ENCODE results near the gene COL15A1.

The COL15A1 gene

DNA sequence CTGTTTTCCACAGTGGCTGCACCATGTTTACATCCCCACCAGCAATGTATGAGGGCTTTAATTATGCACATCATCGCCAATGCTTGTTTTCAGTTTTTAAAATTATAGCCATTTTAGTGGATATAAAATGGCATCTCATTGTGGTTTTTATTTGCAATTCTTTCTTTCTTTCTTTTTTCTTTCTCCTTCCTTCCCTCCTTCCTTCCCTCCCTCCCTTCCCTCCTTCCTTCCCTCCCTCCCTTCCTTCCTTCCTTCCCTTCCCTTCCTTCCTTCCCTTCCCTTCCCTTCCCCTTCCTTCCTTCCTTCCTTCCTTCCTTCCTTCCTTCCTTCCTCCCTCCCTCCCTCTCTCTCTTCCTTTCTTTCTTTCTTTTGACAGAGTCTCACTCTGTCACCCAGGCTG lies 6.6 kb downstream of the COL15A1 start:
- no peak for DNase-seq

DNA sequence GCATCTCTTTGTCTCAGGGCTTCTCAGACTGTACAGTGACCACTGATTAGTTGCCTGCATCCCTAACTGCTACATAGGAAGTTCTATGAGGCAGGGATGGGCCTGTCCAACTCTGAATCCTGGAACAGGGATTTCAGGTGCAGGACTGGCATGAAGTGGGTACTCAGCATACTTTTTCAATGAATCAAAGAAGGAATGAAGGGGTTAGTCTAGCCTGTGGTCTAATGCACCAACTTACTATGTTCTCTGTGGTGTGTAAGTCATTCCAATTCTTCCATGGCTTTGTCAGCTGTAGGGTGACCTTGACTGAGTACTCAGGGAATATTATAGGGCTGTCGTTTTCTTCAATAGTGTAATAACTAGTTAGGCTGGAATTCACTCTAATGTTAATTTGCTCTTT lies 8.3 kb downstream of the COL15A1 start:
- no peak for DNase-seq

DNA sequence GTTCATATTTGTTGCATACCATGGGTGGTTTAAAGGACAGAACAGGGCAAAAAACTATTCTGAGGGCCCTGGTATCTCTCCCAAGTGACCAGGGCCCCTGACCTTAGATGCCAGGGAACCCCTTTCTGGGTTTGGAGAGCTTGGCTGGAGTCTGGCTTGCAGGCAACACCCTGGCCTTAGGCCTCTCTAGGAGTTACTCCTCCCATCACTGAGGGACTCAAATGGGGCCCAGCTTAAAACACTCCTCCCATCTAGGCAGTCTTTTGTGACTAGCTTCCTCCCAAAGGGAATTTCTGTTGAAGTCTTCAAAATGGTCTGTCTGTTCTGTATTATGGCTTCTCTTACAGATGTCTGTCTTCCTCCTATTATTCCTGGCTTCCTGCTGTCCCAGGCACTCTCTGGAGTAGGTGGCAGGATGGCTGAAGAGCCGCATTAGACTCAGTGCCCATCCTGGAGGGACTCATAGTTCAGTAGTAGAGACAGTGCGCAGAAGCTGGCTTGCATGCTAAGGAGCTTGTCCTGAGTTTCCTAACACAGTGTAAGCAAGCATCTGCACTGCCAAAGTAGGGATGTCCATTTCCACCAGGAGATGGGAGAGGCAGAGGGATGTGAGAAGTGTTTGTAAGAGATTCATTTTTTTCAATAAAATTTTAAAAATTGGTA lies 10.0 kb downstream of the COL15A1 start:
- DNase-seq: no peak

DNA sequence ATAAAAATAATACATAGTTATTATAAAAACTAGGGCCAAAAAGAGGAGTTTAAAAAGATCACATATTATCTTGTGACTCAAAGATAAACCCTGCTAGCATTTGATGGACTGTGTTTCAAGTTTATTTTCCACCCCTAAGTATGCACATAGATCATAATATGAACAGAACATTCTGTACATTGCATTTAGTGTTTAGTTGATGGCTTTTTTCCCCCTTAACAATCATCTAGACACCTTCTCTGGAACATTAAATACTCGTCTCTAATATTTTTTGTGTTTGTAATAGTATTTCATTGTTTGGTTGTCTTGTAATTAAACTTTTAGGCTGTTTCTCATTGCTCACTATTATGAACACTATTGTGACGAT lies 10.5 kb downstream of the COL15A1 start:
- DNase-seq: no peak

DNA sequence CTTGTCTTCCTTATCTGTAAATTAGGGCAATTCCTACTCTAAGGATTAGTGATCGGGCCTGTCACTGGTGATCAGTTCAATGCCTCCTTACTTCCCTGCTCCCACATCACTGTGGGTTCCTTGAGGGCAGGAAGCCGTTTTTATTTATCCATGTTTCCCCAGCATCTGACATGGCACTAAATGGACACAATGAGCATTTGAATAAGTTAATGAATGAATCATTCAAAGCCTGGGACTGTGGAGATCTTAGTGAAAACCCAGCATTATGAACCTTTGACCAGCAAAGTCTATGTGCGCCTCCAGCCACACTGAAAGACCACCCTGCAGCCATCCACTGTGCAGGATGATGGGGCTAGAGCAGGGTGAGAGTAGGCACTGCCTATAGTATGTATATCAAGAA lies 11.6 kb downstream of the COL15A1 start:
- no peak for DNase-seq

DNA sequence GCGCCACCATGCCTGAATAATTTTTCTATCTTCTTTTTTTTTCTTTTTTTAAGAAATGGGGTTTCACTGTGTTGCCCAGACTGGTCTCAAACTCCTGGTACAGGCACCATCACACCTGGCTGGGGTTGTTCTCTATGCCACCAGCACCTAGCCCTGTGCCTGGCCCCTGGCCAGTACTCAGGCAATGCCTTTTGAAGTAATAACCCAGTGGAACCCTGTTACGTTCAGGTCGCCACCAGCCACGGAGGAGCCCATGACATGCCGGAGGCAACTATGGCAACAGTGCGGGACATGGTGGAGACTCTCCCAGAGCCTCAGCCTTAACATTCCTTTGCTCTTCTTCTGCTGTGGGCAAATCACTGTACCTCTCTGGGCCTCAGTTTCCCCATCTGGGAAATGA lies 14.1 kb downstream of the COL15A1 start:
- DNase-seq: no peak

DNA sequence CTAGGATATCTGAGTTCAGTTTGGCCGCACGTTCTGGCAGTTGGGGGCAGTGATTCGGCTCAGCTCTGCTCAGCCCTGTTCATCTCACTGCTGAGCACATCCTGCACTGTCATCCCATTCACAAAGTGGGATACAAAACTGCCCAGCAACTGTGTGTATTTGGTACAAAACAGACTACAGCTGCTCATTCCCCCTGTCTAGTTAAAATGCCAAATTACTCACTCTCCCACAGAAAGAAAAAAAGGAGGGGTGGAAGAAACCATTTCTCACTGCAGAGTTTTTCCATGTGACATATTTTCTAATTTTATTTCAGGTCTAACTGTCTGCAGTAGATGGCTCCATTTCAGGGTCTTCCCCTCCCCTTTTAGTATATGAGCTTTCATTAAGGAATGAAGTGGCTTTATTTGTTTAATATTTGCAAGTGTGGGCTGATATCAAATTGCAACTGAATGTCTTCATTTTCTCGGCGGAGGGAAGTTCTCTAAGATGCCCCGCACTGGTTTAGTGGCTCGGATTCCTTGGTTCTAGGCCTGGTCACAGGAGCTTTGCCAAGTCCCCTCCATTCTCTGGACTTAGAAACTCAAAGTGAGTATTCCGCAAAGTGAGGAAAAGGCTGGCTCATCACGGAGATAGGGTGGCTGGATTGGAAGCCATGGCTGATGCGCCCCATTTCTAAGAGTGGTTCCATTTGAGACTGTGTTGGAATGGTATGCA lies 14.7 kb downstream of the COL15A1 start:
- no peak for DNase-seq

DNA sequence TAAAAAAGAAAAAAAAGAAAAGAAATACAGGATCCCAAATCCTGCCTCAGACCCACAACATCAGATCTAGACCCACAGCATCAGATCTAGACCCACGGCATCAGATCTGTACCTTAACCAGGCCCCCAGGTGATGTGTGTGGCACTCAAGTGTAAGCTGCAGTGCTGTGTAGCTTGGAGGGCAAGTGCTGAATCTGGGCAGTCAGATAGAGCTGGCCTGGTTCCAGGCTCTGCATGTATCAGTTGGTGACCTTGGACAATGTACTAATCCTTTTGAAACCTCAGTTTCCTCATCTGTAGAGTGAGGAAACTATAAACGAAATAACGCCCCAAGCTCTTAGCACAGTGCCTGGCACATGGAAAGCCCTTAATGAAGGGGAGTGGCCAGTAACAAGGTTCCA lies 16.7 kb downstream of the COL15A1 start:
- no peak for DNase-seq

DNA sequence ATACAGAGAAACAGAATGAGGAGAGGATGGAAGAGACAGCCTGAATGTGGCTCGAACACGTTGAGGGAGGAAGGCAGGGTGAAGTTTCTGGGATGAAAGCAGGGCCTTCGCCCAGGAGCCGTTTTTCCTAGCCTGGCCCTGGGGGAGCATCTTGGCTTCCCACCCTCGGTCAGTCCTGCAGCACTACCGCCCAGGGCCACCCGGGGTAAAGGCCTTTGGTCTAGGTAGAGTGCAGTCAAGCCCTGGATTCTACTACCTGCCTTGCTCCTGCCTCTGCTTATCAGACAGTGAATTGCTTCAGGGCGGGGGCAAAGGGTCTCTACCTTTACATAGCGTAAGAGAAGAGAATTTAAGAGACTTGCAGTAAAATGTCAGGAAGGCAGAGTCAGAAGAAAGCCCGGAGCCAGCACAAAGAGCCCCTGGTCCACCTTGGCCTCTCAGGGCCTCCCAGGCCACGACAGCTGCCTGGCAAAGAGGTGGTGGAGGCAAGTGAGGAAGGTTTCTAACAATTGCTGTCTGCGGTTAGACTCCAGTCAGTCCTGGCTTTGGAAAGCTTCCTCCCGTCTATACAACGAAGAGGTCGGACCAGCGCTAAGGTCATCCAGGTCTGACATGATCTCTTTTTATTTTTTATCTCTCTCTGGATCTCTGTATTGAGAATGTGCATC lies 17.9 kb downstream of the COL15A1 start:
- DNase-seq: no peak

DNA sequence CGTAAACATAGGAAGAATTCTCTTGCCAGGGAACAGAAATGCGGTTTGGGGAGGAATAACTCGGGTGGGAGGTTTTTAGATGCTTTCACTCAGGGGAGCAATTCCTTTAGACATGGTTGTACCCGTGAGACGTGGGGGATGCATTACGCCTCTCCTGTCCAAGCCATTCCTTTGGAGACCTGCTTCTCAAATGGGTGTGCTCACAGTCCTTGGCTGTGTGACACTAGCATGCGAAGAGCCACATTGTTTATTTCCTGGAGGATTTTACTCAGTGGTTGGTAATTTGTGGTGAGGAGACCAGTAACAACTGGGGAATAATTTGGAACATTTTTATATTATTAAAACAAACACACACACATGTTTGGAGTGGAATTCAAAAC lies 18.5 kb downstream of the COL15A1 start:
- DNase-seq: no peak

DNA sequence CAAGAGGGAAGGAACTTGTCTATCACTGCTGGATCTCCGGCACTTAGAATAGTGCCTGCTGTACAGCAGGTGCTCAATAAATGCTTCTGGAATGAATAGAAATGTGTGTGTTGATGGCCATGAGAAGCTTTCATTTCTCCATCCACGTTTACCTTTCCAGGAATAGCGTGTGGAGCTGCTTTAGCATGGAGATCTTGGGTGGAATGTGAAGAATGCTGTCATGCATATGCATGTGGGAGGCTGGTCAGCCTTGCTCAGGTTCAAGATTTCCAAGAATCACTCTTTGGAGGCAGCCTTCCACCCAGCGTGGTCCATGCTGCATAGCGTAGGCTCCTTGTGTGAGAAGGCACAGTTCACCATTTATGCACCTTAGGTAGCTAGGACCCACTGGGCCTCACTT lies 19.2 kb downstream of the COL15A1 start:
- DNase-seq: no peak

DNA sequence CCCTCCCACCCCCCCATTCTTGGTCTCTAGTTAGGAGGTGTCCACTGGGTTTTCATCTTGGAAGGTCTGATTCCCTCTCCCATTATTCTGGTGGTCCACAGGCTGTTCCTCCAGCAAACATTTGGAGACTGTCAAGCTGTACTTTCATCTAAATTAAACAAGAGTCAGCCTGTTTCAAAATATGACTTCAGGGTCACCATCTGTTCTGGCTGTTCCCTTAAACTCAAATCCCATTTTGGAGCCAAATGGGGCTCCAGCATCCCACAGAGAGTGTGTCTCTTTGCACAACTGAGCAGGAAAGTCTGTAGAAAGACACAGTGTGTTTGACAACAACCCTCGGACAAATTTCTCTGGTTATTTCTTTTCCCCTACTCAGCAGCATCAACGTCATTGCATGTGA lies 20.5 kb downstream of the COL15A1 start:
- no peak for DNase-seq

DNA sequence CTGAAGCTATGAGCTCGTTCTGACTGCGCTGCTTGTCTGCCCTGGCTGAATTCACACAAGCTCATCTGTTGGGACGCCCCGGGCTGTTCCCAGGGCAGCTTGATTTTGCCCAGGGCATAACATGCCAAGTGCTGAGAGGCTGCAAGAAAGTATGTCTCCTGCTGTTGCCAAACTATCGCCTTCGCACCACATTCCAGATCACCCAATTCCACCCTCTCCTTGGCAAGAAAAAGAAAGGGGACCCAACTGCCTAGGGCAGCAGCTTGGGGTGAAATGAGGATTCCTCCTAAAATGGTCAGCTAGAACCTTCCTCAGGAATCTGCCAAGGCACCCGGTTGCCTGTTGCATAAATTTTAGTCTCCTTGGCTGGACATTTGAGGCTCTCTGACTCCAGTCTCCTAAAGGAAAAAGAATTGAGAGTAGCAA lies 21.2 kb downstream of the COL15A1 start:
- no peak for DNase-seq

DNA sequence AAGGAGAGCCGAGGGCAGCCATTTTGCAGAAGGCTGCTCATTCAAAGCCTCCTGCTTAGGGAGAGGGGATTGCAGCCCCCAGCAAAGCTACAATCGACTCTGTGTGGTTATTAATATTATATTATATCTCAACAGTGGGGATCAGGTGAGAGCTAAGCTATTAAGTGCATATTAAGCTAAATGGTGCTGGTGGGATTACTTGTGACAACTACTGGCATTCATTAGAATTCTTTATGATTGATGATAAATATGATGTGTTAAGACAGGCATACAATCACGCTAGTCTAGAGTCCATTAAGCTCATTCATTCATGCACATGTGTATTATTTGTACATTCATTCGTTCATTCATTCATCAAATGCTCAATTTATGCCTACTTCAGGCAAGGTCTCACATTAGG lies 23.0 kb downstream of the COL15A1 start:
- DNase-seq: no peak

DNA sequence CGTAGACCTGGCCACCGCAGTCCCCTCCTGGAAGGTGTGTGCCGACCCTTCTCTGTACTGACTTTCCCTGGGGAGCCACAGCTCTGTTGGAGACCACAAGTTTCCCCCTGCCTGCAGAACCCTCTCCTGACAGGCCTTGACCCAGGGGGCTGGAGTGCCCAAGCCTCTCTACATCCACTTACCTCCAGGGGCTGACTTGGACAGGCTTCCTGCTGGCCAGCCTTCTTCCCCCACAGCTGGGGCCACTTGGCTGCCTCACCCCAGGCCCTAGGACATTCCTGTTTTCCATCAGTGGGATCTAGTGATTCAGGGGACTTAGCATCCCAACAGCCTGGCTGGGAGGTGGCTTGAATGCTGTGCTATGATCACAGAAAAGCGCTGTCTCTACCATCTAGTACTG lies 23.6 kb downstream of the COL15A1 start:
- DNase-seq: no peak

DNA sequence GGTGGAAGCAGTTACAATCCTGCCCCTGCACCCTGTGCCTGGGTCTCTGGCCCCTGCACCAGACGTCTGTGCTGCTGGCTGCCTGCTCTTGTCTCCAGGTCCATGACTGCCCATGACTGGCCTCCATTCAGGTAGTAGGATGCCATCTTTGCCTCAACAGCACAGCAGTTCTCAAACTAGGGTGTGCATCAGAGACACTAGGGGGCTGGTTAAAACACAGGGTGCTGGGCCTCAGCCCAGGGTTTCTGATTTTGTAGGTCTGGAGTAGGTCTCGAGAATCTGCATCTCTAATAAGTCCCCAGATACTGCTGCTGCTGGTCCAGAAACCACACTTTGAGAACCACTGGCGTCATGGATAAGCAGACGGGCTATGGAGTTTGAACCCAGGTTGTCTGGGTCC lies 24.0 kb downstream of the COL15A1 start:
- DNase-seq: no peak

DNA sequence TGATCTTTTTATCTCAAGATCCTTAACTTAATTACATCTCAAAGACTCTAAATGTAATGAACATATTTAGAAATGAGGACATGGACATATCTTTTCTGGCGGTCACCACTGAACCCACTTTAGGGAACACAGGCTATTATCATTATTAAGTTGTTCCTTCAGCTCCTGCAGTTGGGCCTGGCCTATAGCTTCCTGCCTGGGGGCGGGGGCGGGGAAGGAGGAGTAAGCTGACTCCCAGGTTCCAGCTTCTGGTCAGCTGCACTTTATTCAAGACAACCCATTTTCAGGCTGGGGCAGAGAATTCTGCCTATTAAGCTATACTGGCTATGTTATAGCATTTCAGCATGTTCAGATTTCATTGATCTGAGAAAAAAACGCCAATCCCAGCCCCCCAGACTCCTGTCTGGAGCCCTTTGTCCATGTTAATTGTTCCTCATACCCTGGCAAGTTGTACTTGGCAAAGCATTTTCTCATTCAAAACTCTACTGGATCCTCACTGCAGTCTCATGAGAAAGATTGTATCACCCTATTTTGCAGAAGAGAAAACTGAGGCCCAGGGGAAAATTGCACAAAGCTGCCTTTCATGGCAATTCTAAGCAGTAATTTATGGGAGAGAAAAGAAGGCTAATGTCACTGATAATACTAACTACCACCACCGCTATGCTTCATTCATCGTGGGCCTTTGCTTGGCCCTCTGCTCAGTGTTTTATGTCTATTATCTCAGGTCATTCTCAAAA lies 25.1 kb downstream of the COL15A1 start:
- no peak for DNase-seq

DNA sequence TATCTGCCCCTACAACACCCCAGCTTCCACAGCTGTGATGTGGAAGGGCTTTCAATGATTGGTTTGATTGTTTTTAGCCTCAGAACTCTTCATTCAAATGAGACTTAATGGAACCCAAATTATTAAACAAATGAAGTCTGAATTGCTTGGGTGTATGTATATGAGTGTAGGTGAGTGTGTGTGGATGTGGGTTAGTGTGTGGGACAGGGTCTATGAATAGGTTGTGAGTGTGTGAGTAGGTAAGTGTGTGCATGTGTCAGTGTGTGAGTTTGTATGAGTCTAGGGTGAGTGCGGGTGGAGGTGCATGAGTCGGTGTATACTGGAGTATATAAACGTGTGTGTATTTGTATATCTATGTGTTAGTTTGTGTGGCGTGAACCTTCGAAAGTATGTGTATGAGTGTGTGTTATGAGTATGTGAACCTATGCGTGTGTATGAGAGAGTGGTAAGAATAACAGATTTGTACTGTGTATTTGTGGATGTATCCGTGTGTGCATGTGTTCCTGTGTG lies 26.9 kb downstream of the COL15A1 start:
- no peak for DNase-seq

DNA sequence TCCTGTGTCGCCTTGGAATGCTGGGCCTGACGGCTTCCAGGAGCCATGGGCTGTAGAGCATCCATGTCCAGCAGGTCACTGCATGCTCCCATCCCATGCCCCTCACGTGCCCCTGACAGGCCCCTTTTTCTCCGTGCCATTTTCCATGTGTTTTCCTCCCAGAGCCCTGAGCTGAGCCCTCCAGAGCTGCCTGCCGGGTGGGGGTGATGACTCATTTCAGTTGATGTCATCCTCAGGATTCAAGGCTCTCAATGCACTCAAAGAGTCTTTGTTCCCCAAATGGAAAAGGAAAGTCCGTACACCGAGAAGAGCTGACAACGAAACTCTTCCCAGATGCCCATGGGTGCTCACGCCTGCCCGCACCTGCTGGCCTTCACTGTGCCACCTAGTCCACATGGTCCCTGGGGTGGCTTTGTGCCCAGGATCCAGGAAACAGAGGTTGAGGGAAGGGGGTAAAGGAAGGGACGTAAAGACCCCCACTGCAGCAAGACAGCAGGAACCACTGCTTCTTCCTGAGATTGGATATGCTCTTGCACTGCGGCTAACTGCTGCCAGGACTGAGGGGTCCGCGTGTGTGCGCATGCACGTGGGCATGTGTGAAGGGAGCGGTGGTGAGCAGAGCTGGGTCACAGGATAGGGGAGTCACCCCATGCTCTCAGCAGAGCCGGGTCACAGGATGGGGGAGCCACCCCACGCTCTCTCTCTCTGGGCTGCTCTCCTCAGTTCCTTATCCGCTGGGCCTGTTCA lies 27.6 kb downstream of the COL15A1 start:
- no peak for DNase-seq

DNA sequence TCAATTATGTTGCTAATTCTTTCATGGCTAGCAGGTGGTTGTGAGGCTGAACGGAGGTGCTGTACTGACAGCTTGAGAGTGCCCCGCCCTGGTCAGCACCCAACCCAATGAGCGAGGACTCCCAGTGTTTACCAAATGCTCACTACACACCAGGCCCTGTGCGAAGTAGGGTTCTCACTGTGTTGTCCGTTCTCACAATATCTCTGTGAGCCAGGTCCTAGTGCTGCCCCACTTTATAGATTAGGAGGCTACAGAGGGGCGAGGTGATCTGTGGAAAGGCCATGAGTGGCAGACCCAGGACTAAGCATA lies 28.2 kb downstream of the COL15A1 start:
- no peak for DNase-seq

DNA sequence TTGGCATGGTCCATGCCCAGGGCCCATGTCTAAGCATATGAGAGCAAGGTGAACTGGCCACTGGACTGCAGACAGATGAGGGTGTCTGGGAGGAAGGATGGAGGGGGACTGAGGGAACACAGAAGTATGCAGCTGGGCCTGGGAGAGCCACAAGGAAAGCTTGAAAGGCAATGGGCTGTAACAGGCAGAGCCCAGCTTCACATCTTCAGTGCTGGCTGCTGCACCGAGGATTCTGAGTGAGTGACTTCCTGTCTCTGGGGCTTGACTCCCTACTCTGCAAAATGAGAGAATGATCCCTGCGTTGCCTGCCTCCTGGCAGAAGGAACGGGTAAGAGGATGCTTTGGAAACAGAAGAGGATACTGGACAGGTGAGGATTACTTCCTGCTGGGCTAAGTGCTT lies 29.0 kb downstream of the COL15A1 start:
- no peak for DNase-seq

DNA sequence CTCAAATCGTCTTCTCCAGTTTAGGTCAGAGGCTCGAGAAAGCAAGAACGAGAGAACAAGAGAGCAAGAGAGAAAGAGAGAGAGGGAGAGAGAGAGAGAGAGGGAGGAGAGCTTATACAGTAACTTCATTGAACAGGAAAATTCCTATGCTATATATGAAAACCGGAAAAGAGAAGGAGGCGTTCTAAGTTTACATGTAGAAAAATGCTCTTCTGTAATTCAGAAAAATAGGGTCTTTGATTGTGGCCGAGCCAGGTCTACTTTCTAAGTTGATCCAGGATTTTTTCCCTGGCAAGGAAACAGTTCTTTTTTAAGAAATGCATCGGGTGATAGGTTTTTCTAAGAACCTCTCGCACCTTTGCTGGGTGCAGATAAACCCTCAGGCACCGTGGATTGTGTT lies 29.5 kb downstream of the COL15A1 start:
- no peak for DNase-seq

DNA sequence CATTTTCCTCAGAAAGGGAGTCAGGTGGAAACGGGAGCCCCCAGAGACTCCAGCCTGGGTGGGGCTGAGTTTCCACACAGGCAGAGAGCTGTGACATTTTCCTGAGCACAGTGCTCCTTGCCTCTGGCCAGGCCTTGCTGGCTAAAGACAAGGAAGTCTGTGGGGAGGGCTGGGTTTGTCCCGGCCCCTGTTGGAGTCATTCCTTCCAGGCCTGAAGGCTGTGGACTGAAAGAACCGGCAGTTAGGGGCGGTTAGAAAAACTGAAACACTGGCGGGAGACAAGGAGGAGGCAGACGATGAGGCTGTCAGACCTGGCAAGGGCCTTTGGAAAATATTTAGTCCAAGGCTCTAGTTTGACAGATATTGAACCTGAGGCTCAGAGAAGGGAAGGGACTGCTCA lies 29.9 kb downstream of the COL15A1 start:
- DNase-seq: no peak

Data from NCI-H1930 (cell line).